Transverse colon (tissue), 4 donors: ENCODE results near the gene THSD4. TPM values are rescaled to one million over a fixed set of nuclear protein-coding genes. Genes with fewer than 3 reads are reported as not detected.

Experiments used
- DNase-seq: peaks from one replicate; pipeline ENCODE4 v3.0.0-alpha.2; 2019
- H3K27ac ChIP-seq, 4 donors: fragments of 200-600 bp; sonication (generic); 2 replicates each; pipeline ENCODE4 v1.5.1; 2016 to 2018; ENCODE audit warnings: inconsistent platforms in 4 of 4
- H3K27me3 ChIP-seq: fragments of 200-600 bp; sonication (generic); 2 replicates; pipeline ENCODE4 v1.5.1; 2017; ENCODE audit warnings: inconsistent platforms
- H3K36me3 ChIP-seq, 4 donors: fragments of 200-600 bp; sonication (generic); 2 replicates each; pipeline ENCODE4 v1.5.1; 2017 to 2019; ENCODE audit warnings: inconsistent platforms in 4 of 4
- H3K4me1 ChIP-seq, 4 donors: fragments of 200-600 bp; sonication (generic); 2 replicates each; pipeline ENCODE4 v1.5.1; 2017 to 2020; ENCODE audit warnings: inconsistent platforms in 4 of 4
- H3K4me3 ChIP-seq, 4 donors: fragments of 200-600 bp; sonication (generic); 1 replicate in 1 of 4; 2 replicates in 3 of 4; pipeline versions ENCODE4 v1.5.1 to v1.6.1; 2017 to 2019; ENCODE audit warnings: inconsistent platforms in 4 of 4
- H3K9me3 ChIP-seq, 2 donors: fragments of 200-600 bp; sonication (generic); 2 replicates each; pipeline ENCODE4 v1.5.1; 2017 to 2019; ENCODE audit warnings: inconsistent platforms in 2 of 2
- CTCF ChIP-seq, 5 experiments: fragments of 200-600 bp in 3 of 5; fragments of 450-650 bp in 2 of 5; sonication (generic) in 3 of 5; IDR thresholded peaks; 1 replicate in 2 of 5; 2 replicates in 3 of 5; pipeline ENCODE4 v1.5.1; 2016 to 2017; ENCODE audit warnings: antibody characterized with exemption in 5 of 5, inconsistent platforms in 3 of 5, mild to moderate bottlenecking in 2 of 5, moderate library complexity in 1 of 5
- EP300 ChIP-seq: sonication (generic); formaldehyde crosslinking; IDR thresholded peaks from one replicate; pipeline ENCODE4 v1.6.1; 2017; ENCODE audit warnings: antibody characterized with exemption, low read depth
- POLR2A ChIP-seq: fragments of 450-650 bp; IDR thresholded peaks from one replicate; pipeline ENCODE4 v1.6.1; 2016; ENCODE audit warnings: antibody characterized with exemption, mild to moderate bottlenecking, moderate library complexity
- POLR2AphosphoS5 ChIP-seq, 3 donors: sonication (generic); formaldehyde crosslinking; IDR thresholded peaks; one replicate each; pipeline ENCODE4 v1.6.1; 2016; ENCODE audit warnings: antibody characterized with exemption in 3 of 3
- WGBS, 2 donors: methylation state at CpG; one replicate each; pipeline ENCODE4 v1.1.5; 2018; ENCODE audit warnings: low coverage in 1 of 2; 5-methylcytosine and 5-hydroxymethylcytosine counted together
- in situ Hi-C, 4 donors: fragments of 200-750 bp; cut with MboI; loops; one replicate each; pipeline versions ENCODE4 v1.15.0 to v1.15.1; 2017; ENCODE audit warnings: low sequenced_read_pairs in 3 of 4, low pct_ligation_motif_present in 1 of 4, low pct_unique_long_range_greater_than_20kb in 1 of 4
- intact Hi-C: fragments of 100-400 bp; cut with DNase I; formaldehyde crosslinking; loops from one replicate; pipeline ENCODE4 v1.15.1; 2023; ENCODE audit warnings: low total_unique reads
- total RNA-seq, 4 donors: library from RNA; depleted of rRNA; stranded (reverse); fragments of >200 nt; gene quantifications; one replicate each; pipeline ENCODE4 v1.1.0, GENCODE V29; 2016

The THSD4 gene
- total RNA-seq, 4 donors from 2014 or later: 13.3 to 57.2 (median 47.4) TPM

DNA sequence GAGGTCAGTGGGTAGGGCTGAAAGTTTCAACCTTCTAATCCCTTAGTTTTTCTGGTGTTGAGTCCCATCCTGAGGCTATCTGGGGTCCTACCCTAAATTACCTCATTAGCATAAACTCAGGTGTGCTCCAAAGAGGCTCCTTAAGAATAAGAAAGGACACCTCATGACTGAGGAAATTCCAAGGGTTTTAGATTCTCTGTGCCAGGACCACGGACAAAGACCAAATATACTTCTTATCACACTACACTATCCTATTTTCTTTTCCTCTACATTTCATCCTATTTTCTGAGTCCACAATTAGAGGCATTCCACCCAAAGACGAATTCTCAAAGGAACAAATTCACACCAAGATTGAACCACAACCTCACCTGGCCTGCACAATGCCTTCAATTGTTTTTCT lies 9.8 kb upstream of the THSD4 start:
- no peaks in the 10 kb centered on the region for H3K9me3 ChIP-seq
- intact Hi-C loops: no loop called here
- in situ Hi-C loops: no loop called here
- DNase-seq: no peak
- no peak overlapping the region for H3K27ac ChIP-seq
- 81 to 87% methylated on average over 2 of the region's 2 CpGs for WGBS, 2 donors
- no peak overlapping the region for H3K4me3 ChIP-seq
- no peaks in the 10 kb centered on the region for H3K36me3 ChIP-seq
- H3K4me1 ChIP-seq: peaks cover 0 to 8% (median 0%) of the 10 kb centered on the region in 4 donors
- H3K27me3 ChIP-seq: no peaks in the 10 kb centered on the region
- TF ChIP-seq POLR2AphosphoS5 (IDR thresholded peaks at IDR 0.05) (no peak), CTCF (IDR thresholded peaks at IDR 0.05) (no peak), EP300 (no peak), POLR2A (no peak)

DNA sequence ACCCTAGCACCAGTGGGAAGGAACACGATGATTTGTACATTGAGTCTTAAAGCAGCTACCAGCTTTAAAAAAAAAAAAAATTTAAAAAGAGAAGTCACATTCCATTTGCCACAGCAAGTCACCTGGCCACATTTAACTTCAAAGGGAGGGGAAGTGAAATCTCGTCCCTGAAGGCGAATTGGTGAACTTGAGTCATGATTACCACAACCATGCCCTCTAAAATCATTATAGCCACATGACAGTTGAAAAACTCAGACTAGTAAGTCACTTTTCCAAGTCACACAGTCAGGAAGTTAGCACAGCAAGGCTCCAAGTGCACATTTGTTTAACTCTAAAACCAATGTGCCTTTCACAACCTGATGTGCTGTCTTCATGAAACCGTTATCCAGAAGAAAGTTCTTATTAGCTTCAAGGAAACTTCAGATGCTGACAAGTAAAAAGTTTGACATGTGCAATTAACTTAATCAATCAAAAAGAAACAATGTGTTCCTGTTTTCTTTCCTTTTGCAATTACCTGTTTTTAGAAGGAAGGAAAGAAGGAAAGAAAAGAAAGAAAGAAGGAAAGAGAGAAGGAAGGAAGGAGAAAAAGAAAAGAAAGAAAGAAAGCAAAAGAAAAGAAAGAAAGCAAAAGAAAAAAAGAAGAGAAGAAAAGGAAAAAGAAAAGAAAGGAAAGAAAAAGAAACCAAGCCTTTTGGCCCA lies 8.3 kb upstream of the THSD4 start:
- no peaks in the 10 kb centered on the region for H3K36me3 ChIP-seq
- peaks cover 0 to 13% (median 0%) of the 10 kb centered on the region in 4 donors for H3K4me1 ChIP-seq
- intact Hi-C loops (no loop called here), in situ Hi-C loops (no loop called here)
- no peaks in the 10 kb centered on the region for H3K27me3 ChIP-seq
- H3K9me3 ChIP-seq: no peaks in the 10 kb centered on the region
- no peak overlapping the region for H3K4me3 ChIP-seq
- 77 to 82% methylated on average over 1 to 4 of the region's 4 CpGs for WGBS, 2 donors
- no peak overlapping the region for H3K27ac ChIP-seq
- DNase-seq: no peak
- TF ChIP-seq POLR2A (no peak), POLR2AphosphoS5 (IDR thresholded peaks at IDR 0.05) (no peak), CTCF (IDR thresholded peaks at IDR 0.05) (no peak), EP300 (no peak)

DNA sequence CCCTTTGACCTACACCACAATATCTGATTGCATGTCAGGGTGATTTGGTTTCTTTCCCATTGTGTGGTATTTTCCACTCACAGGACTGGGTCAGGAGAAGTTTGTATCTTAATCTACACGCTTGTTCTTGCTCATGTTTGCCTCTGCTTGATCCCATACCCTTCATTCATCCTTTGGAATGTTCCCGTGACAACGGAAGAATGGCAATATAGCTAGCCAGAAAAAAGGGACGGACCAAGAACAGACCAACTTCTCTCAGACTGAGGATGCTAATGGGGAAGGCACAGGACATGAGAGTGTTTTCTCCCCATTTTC lies 7.8 kb upstream of the THSD4 start:
- in situ Hi-C loops: no loop called here
- Histone ChIP-seq H3K27me3 (no peaks in the 10 kb centered on the region), H3K36me3 (no peaks in the 10 kb centered on the region), H3K27ac (no peak overlapping the region), H3K9me3 (no peaks in the 10 kb centered on the region), H3K4me3 (no peak overlapping the region), H3K4me1 (peaks cover 0 to 13% (median 0%) of the 10 kb centered on the region in 4 donors)
- TF ChIP-seq POLR2A: no peak
- no peak for TF ChIP-seq CTCF (IDR thresholded peaks at IDR 0.05)
- no peak for TF ChIP-seq POLR2AphosphoS5 (IDR thresholded peaks at IDR 0.05)
- no peak for TF ChIP-seq EP300
- no peak for DNase-seq
- intact Hi-C loops: no loop called here
- WGBS, 2 donors: 83 to 91% methylated on average over 3 to 4 of the region's 4 CpGs

- no peak for TF ChIP-seq POLR2AphosphoS5 (IDR thresholded peaks at IDR 0.05)
- TF ChIP-seq EP300: no peak
- TF ChIP-seq POLR2A: no peak
- no peak for TF ChIP-seq CTCF (IDR thresholded peaks at IDR 0.05)
- intact Hi-C loops: no loop called here
- in situ Hi-C loops: no loop called here
- Histone ChIP-seq H3K4me1 (peaks cover 0 to 5% (median 0%) of the 10 kb centered on the region in 4 donors), H3K36me3 (no peaks in the 10 kb centered on the region), H3K27me3 (no peaks in the 10 kb centered on the region), H3K27ac (no peak overlapping the region), H3K9me3 (no peaks in the 10 kb centered on the region), H3K4me3 (no peak overlapping the region)
- WGBS, 2 donors: 62% methylated on average over 4 of the region's 4 CpGs; no CpG with 5 or more reads in 1 of the 2 donors
- no peak for DNase-seq
These were observed 6.1 kb upstream of the THSD4 start for GRCh38 chr15:71109130-71109529.
